Ovary (tissue), 3 donors: ENCODE data around the gene NPFF.

Source experiments
- CTCF ChIP-seq, 3 donors: fragments of 450-650 bp in 2 of 3; fragments of 200-600 bp in 1 of 3; IDR thresholded peaks; one replicate each; pipeline versions ENCODE4 v1.5.1 to v1.8.0; 2016 to 2022; ENCODE audit warnings: antibody characterized with exemption in 3 of 3, mild to moderate bottlenecking in 1 of 3
- EP300 ChIP-seq: sonication (generic); formaldehyde crosslinking; IDR thresholded peaks from one replicate; pipeline ENCODE4 v1.6.1; 2017; ENCODE audit warnings: antibody characterized with exemption
- POLR2A ChIP-seq: fragments of 450-650 bp; IDR thresholded peaks from one replicate; pipeline ENCODE4 v1.6.1; 2017; ENCODE audit warnings: antibody characterized with exemption, mild to moderate bottlenecking, moderate library complexity
- donor health status: DM: no; HTN: no; CAD: no.

DNA sequence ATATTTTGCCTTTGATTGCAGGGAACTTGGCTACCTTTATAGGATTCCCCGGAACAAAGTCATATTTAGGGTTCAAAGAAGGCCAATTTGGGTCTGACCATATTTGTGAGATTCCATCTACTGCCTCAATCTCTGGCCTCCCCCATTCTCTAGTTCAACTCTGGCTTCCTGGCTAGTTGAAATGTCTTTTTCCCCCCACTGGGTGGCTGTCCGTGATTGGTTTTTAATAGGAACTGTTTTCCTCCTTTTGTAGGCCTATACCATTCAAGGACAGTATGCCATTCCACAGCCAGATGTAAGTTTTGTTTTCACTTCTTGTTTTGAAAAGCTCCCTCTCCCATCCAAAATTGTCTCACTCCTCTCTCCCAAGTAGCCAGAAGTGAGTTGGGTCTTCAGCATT lies 41.6 kb downstream of the NPFF start:
- no peak for TF ChIP-seq CTCF (IDR thresholded peaks at IDR 0.05)
- no peak for TF ChIP-seq POLR2A
- TF ChIP-seq EP300: no peak
